Memory B cell (primary cell): ENCODE measurements around the gene PDCL3.

Source experiments
- ATAC-seq: fragments of 150-1000 bp; cut with Tn5 transposase; 2 replicates; pipeline ENCODE4 v1.10.0; 2021; ENCODE audit warnings: low read depth, mild to moderate bottlenecking, moderate library complexity
- DNase-seq, 2 donors: peaks; one replicate each; pipeline ENCODE4 v3.0.0; 2022; ENCODE audit warnings: low spot score in 2 of 2
- H3K27ac Mint-ChIP-seq: one replicate; pipeline ENCODE4 v1.8.0; 2022; ENCODE audit warnings: mild to moderate bottlenecking, moderate library complexity, mixed read lengths
- H3K27me3 Mint-ChIP-seq: one replicate; pipeline ENCODE4 v1.8.0; 2022; ENCODE audit warnings: mixed read lengths
- H3K36me3 Mint-ChIP-seq: one replicate; pipeline ENCODE4 v1.8.0; 2022; ENCODE audit warnings: mild to moderate bottlenecking, mixed read lengths
- H3K4me1 Mint-ChIP-seq: one replicate; pipeline ENCODE4 v1.8.0; 2022; ENCODE audit warnings: mixed read lengths
- H3K4me3 Mint-ChIP-seq: one replicate; pipeline ENCODE4 v1.8.0; 2022; ENCODE audit warnings: mild to moderate bottlenecking, moderate library complexity, mixed read lengths
- H3K9me3 Mint-ChIP-seq: one replicate; pipeline ENCODE4 v1.8.0; 2022; ENCODE audit warnings: mixed read lengths

The PDCL3 gene

GRCh38 chr2:100580367-100581276, 17.8 kb downstream of the PDCL3 start:
- Mint-ChIP-seq H3K4me1 (peaks cover 14% of the 10 kb centered on the region), H3K27ac (peak overlapping the region; percentile 99), H3K36me3 (peaks cover 3% of the 10 kb centered on the region), H3K9me3 (peaks cover under 1% of the 10 kb centered on the region), H3K27me3 (no peaks in the 10 kb centered on the region), H3K4me3 (peak overlapping the region; percentile 83)
- peak; percentile 58 to 59 for DNase-seq
- peak; percentile 85 for ATAC-seq

- DNase-seq, result no peak
- peak overlapping the region; percentile 99 for H3K27ac Mint-ChIP-seq
- H3K9me3 Mint-ChIP-seq, result peaks cover 3% of the 10 kb centered on the region
- H3K27me3 Mint-ChIP-seq, result no peaks in the 10 kb centered on the region
- H3K4me1 Mint-ChIP-seq, result peaks cover 14% of the 10 kb centered on the region
- peak overlapping the region; percentile 83 for H3K4me3 Mint-ChIP-seq
- ATAC-seq, result peak; percentile 15
- H3K36me3 Mint-ChIP-seq, result peaks cover under 1% of the 10 kb centered on the region
Observed at GRCh38 chr2:100581277-100581612, 18.5 kb downstream of the PDCL3 start.

DNA sequence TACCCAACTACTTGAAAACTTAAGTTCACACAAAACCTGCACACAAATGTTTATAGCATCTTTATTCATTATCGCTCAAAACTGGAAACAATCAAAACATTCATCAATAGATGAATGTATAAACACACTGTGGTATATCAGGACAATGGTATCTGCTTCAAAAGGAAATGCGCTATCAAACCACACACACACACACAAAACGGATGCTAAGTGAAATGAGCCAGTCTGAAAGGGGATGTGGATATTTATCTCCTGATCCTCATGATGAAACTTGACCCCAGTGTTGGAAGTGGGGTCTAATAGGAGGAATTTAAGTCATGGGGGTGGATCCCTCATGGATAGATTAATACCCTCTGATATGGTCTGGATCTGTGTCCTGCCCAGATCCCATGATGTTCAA, 22.0 kb downstream of the PDCL3 start:
- ATAC-seq (no peak), DNase-seq (no peak)
- H3K27ac Mint-ChIP-seq, result no peak overlapping the region
- peaks cover 17% of the 10 kb centered on the region for H3K4me1 Mint-ChIP-seq
- no peaks in the 10 kb centered on the region for H3K27me3 Mint-ChIP-seq
- peaks cover 3% of the 10 kb centered on the region for H3K9me3 Mint-ChIP-seq
- H3K4me3 Mint-ChIP-seq, result no peak overlapping the region
- H3K36me3 Mint-ChIP-seq, result no peaks in the 10 kb centered on the region

- no peaks in the 10 kb centered on the region for H3K27me3 Mint-ChIP-seq
- peaks cover 3% of the 10 kb centered on the region for H3K9me3 Mint-ChIP-seq
- H3K36me3 Mint-ChIP-seq, result no peaks in the 10 kb centered on the region
- H3K27ac Mint-ChIP-seq, result no peak overlapping the region
- H3K4me1 Mint-ChIP-seq, result peaks cover 5% of the 10 kb centered on the region
- peak; percentile 53 for ATAC-seq
- no peak overlapping the region for H3K4me3 Mint-ChIP-seq
- no peak for DNase-seq
Observed at GRCh38 chr2:100588071-100588786, 25.4 kb downstream of the PDCL3 start.

DNA sequence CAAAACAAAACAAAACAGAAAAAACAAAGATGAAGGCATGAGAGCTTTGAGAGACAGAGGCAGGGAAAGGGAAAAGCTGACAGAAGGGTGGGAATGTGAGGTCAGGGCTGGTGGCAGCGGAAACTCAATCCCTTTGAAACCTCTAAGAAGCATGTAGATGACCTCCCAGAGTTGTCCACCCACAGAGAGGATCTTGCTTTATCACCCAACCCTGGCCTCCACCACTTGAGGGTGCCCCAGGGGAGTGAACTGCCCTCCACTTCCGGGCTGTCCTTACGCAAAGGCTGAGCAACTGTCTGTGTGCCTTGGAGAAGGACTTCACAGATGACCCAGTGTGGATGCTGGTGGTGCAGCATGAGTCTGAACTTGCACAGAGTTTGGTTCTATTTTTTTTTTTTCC, 26.7 kb downstream of the PDCL3 start:
- H3K27me3 Mint-ChIP-seq, result no peaks in the 10 kb centered on the region
- DNase-seq, result no peak
- peaks cover 3% of the 10 kb centered on the region for H3K9me3 Mint-ChIP-seq
- no peak overlapping the region for H3K27ac Mint-ChIP-seq
- H3K4me1 Mint-ChIP-seq, result peaks cover 3% of the 10 kb centered on the region
- no peaks in the 10 kb centered on the region for H3K36me3 Mint-ChIP-seq
- H3K4me3 Mint-ChIP-seq, result no peak overlapping the region
- ATAC-seq, result no peak

DNA sequence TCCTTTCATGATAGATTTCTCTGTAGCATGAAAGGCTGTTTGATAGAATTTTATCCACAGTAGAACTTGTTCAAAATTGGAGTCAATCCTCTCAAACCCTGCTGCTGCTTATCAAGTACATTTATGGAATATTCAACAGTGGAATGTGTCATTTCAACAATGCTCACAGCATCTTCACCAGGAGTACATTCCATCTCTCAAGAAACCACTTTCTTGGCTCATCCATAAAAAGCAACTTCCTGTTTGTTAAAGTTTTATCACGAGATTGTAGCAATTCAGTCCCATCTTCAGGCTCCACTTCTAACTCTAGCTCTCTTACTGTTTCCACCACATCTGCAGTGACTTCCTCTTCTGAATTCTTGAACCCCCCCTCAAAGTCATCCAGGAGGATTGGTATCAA, 29.4 kb downstream of the PDCL3 start:
- ATAC-seq, result no peak
- Mint-ChIP-seq H3K4me3 (no peak overlapping the region), H3K9me3 (no peaks in the 10 kb centered on the region), H3K4me1 (peaks cover 8% of the 10 kb centered on the region), H3K27me3 (no peaks in the 10 kb centered on the region), H3K27ac (no peak overlapping the region), H3K36me3 (no peaks in the 10 kb centered on the region)
- no peak for DNase-seq

DNA sequence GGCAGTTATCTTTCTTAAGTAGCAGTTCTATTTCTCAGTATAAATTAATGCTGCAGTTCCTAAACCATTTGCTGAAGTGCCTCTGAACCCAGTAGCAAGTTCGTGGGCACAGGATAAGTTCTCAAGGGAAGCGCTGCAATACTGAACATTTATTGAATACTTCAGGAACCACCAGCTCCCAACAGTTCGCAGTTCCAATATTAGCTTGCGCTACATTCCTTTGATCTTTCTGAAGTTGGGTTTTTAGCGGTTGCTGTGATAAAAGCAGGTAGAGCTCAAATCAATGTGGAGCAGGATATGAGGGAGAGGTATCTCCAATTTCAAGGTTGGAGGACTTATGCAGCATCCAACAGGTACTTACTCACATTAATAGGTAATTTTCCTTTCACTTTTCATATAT, 33.7 kb downstream of the PDCL3 start:
- no peaks in the 10 kb centered on the region for H3K27me3 Mint-ChIP-seq
- H3K36me3 Mint-ChIP-seq, result no peaks in the 10 kb centered on the region
- H3K9me3 Mint-ChIP-seq, result no peaks in the 10 kb centered on the region
- ATAC-seq (no peak), DNase-seq (no peak)
- H3K27ac Mint-ChIP-seq, result no peak overlapping the region
- peaks cover 9% of the 10 kb centered on the region for H3K4me1 Mint-ChIP-seq
- H3K4me3 Mint-ChIP-seq, result no peak overlapping the region

DNA sequence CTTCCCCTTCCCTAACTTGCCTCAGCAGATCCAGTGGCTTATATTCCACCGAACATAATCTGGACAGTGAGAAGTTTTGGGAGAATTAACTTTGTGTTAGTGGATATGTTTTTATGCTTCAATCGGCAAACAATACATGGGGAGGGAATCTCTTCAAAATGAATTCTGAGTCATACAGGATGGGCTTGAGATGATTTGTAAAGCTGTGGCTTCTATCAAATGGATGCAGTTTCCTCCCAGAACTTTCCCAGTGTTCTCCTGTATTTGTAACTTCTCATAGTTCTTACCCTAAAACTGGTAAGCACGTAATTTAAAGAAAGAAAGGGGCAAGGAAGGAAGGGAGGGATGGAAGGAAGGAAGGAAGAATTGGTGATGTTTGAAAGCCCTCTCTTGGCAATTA, 36.8 kb downstream of the PDCL3 start:
- Mint-ChIP-seq H3K27me3 (no peaks in the 10 kb centered on the region), H3K4me3 (no peak overlapping the region), H3K27ac (no peak overlapping the region), H3K9me3 (no peaks in the 10 kb centered on the region), H3K4me1 (peaks cover 13% of the 10 kb centered on the region), H3K36me3 (no peaks in the 10 kb centered on the region)
- ATAC-seq (no peak), DNase-seq (no peak)

DNA sequence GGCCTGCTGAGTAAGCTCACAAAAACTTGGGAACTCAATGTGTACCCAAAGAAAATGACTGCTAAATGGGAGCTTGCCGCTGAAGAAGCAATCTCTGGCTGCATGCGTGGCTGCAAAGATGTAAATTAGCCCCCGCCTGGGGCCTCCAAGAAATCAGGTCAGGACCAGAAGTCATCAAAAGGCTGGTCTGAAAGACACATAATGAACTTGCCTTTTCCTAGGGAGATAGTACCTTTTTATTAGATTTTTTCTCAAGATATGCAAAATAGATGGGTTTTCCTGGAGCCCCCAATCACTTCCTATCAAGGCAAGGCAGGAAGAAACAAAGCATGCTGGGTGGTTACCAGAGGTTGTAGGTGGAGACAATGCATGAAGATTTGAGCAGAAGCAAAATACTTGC, 38.9 kb downstream of the PDCL3 start:
- Mint-ChIP-seq H3K36me3 (no peaks in the 10 kb centered on the region), H3K9me3 (no peaks in the 10 kb centered on the region), H3K4me1 (peaks cover 8% of the 10 kb centered on the region), H3K27ac (no peak overlapping the region), H3K27me3 (no peaks in the 10 kb centered on the region), H3K4me3 (no peak overlapping the region)
- ATAC-seq (no peak), DNase-seq (no peak)

DNA sequence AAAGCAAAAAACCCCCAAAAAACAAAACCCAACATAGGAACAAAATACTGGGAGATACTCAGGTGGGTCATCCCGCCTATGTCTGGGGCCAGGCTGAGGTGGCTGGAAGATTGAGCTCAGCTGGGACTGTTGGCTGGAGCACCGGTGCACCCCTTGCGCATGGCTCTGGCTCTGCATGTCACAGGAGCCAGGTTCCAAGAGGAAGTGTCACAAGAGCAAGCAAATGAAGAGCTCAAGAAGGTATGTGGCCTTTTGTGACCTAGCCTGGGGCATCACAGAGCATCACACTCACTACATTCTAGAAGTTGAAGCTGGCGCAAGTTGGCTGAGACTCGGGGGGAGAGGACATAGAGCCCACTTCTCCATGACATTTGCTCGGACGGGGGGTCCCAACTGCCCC, 40.6 kb downstream of the PDCL3 start:
- Mint-ChIP-seq H3K4me3 (no peak overlapping the region), H3K27me3 (peaks cover 2% of the 10 kb centered on the region), H3K4me1 (peaks cover 10% of the 10 kb centered on the region), H3K36me3 (no peaks in the 10 kb centered on the region), H3K27ac (no peak overlapping the region), H3K9me3 (no peaks in the 10 kb centered on the region)
- no peak for DNase-seq
- no peak for ATAC-seq

DNA sequence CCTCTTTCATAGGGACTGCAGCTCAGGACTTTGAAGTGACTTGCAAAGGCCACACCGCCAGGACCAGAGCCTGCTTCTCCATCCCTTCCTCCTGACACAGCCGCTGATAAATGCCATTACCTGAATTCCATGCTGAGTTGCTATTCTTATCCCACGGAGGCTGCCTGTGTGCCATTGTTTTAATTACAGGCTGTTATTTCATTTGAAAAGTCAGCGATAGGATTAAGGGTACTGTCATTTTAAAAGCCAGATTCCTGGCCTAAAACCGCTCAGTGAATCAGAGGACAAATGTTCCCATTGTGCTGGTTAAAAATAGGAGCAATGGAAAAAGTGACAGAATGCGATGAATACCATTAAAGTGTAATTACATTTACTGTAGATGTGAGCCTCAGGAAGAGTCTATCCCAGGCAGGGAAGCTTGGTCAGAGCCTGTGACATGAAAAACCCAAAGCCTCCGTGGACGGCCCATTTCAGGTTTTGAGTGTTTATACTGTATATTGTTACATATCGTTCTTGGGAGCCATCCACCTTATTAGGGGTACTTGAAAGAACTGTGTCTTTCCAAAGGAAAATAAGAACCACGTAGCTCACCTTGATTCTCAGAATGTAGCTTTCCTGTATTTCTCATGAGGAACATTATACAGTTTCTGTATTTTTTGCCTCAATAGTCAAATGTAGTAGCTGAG, 41.3 kb downstream of the PDCL3 start:
- peaks cover 10% of the 10 kb centered on the region for H3K4me1 Mint-ChIP-seq
- H3K27ac Mint-ChIP-seq, result no peak overlapping the region
- DNase-seq (no peak), ATAC-seq (no peak)
- H3K4me3 Mint-ChIP-seq, result no peak overlapping the region
- no peaks in the 10 kb centered on the region for H3K36me3 Mint-ChIP-seq
- H3K9me3 Mint-ChIP-seq, result no peaks in the 10 kb centered on the region
- peaks cover 2% of the 10 kb centered on the region for H3K27me3 Mint-ChIP-seq

DNA sequence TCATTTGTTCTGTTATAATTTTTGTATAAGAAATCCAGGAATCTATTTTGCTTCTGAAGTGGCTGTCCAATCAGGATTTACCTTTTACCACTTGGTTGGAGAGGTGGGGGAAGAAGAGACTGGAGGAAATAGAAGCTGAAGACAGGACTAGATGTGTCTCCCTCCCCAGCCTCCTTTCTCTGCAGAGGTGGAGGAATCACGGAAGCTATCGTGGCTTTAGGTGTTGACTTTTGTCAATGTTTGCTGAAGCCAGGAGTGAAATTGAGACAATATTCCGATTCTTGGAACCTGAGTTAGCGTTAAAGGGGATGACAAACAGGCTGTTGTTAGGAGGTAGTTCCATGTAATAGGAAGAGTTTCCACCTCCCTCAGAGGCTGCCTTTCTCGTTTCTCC, 43.5 kb downstream of the PDCL3 start:
- H3K27ac Mint-ChIP-seq, result no peak overlapping the region
- H3K36me3 Mint-ChIP-seq, result no peaks in the 10 kb centered on the region

GRCh38 chr2:100606726-100607343, 44.0 kb downstream of the PDCL3 start:
- ATAC-seq (peak; percentile 32), DNase-seq (peak; percentile 9 to 35)
- Mint-ChIP-seq H3K36me3 (no peaks in the 10 kb centered on the region), H3K4me3 (no peak overlapping the region), H3K27me3 (peaks cover 2% of the 10 kb centered on the region), H3K27ac (no peak overlapping the region), H3K4me1 (peaks cover 3% of the 10 kb centered on the region), H3K9me3 (no peaks in the 10 kb centered on the region)

More for the DNA sequence above, 43.5 kb downstream of the PDCL3 start:
- DNase-seq (no peak), ATAC-seq (no peak)
- Mint-ChIP-seq H3K4me1 (peaks cover 7% of the 10 kb centered on the region), H3K27me3 (peaks cover 2% of the 10 kb centered on the region), H3K9me3 (no peaks in the 10 kb centered on the region), H3K4me3 (no peak overlapping the region)

DNA sequence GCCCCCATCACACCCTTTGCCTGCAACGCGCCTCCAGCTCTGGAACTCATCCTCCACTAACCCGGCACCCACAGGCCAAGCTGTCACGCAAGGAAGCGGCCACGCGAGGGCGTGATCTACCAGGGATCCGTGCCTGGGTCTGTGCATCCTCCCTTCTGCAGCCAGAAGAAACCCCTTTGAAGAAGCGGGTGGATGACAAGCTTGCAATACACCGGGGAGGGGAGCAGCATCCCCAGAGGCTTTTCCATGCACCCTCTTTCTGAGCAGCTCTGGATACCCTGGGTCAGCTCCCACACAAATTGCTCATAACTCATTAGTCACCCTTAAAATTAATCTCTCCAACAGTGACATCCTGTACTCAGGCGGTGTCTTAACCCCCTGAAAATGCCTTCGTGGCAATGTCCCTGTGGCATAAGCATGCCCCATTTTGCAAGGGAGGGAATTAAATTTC, 47.6 kb downstream of the PDCL3 start:
- H3K27me3 Mint-ChIP-seq, result peaks cover 12% of the 10 kb centered on the region
- no peaks in the 10 kb centered on the region for H3K36me3 Mint-ChIP-seq
- ATAC-seq, result peak; percentile 63
- H3K4me3 Mint-ChIP-seq, result no peak overlapping the region
- H3K9me3 Mint-ChIP-seq, result no peaks in the 10 kb centered on the region
- peak; percentile 37 to 39 for DNase-seq
- no peak overlapping the region for H3K27ac Mint-ChIP-seq
- peaks cover 9% of the 10 kb centered on the region for H3K4me1 Mint-ChIP-seq
